ENCODE results near the gene CSKMT.
A peak's percentile ranks its signal among the peaks of the same experiment; 100 is the strongest.
"Not testable (repeated sequence)": the region's sequence is repeated elsewhere in the genome, so short reads cannot be mapped to it uniquely, and the experiment has no call there.

Gene CSKMT, protein sequence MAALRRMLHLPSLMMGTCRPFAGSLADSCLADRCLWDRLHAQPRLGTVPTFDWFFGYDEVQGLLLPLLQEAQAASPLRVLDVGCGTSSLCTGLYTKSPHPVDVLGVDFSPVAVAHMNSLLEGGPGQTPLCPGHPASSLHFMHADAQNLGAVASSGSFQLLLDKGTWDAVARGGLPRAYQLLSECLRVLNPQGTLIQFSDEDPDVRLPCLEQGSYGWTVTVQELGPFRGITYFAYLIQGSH

DNA sequence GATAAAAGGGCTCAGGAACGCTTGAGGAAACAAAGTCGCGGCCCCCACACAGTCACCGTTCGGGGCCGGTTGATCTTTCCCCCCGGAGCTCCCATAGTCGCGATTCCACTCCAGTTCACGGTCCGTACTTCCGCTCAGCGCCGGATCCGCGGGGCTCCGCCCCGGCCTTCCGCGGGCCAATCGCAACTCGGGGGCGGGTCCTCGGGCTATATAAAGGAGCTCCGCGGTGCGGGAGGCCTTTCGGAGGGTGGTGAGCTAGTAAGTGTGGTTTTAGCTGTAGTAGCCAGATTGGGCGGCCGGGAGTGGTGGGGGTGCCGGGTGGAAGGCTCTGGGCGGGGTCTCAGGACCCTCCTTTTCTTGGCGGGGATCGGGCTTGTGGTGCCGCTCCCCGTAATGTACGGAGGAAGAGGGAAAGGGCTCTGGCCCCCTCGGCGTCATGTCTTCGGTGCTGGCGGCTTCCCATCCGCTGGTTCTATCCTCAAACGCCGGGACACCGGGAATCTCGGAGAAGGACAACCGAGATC, at the start of gene CSKMT, which contains the start of gene C11orf98:
Gene CSKMT, plus strand, starts transcription at position 238 of the 524 bp plus-strand sequence. CDS start 568 bp downstream, outside the sequence.
Gene C11orf98, minus strand, starts transcription at position 136 of the 524 bp plus-strand sequence. Its CDS starts 41 bp downstream, at position 95.
- H3K27ac ChIP-seq: peak within 1 kb of the TSS; percentile 95
- TF ChIP-seq, protein P1, sequence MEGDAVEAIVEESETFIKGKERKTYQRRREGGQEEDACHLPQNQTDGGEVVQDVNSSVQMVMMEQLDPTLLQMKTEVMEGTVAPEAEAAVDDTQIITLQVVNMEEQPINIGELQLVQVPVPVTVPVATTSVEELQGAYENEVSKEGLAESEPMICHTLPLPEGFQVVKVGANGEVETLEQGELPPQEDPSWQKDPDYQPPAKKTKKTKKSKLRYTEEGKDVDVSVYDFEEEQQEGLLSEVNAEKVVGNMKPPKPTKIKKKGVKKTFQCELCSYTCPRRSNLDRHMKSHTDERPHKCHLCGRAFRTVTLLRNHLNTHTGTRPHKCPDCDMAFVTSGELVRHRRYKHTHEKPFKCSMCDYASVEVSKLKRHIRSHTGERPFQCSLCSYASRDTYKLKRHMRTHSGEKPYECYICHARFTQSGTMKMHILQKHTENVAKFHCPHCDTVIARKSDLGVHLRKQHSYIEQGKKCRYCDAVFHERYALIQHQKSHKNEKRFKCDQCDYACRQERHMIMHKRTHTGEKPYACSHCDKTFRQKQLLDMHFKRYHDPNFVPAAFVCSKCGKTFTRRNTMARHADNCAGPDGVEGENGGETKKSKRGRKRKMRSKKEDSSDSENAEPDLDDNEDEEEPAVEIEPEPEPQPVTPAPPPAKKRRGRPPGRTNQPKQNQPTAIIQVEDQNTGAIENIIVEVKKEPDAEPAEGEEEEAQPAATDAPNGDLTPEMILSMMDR (conservative IDR thresholded peaks at IDR 0.05): no peak

DNA sequence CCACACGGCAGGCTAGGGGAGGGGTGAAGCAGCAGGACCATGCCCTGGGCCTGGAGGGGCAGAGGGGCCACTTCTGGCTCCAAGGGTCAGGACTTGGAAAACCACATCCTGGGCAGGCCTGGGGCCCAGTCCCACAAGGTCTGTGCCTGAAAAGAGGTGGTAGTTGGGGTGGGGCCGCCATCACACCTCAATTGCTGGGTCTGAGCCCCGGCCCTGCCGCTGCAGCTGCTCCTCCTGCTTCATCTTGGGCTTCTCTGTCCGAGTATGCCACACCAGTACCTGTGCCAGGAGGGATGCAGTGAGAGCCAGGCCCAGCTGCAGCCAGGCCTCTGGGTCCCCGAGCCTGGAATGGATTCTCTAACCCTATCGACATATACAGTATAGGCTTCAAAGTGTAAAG, 49.6 kb upstream of the CSKMT start:
- TF ChIP-seq, protein P1 (conservative IDR thresholded peaks at IDR 0.05): no peak

DNA sequence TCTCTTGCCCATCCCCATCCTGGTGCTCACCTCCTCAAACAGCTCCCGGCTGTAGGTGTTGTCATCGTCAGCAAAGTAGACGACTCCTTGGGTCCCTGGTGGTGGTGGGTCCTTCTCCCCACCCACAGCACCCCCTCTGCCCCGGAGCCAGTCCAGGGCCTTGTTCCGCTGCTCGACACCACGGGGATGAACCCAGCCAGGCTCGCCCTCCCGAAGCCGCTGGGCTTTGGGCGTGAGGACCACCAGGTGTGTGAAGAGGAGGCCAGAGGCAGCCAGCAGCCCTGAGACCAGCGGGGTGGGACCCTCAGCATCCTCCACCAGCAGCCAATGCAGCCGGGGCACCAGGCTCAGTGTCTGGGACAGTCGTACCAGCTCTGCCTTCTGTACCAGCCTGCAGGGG, 48.2 kb upstream of the CSKMT start:
- H3K27ac ChIP-seq: not testable (repeated sequence)

More for the DNA sequence above, 49.6 kb upstream of the CSKMT start:
- H3K27ac ChIP-seq: no peak overlapping the region

DNA sequence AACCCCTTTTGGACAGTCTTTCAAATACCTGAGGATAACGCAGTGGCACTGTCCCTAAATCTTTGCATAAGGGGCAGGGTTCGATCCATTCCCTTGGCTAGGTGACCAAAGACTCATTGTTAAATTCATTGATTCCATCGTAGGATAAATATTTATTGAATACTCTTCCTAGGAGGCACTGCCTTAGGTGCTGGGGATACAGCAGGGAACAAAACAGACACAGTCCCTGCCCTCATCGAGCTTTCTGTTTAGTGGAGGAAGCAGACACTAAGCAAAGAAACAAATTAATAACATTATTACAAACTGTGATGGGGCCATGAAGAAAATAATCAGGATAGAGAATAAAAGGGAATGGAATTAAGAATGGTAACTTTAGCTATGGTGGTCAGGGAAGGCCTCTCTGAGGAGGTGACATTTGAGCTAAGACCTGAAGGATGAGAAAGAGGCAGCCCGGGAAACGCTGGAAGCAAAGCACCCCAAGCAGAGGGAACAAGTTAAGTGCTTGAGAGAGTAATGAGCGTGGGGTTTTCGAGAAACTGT, 44.0 kb upstream of the CSKMT start:
- peak overlapping the region; percentile 92 for H3K27ac ChIP-seq
- TF ChIP-seq, protein P1 (conservative IDR thresholded peaks at IDR 0.05): no peak

DNA sequence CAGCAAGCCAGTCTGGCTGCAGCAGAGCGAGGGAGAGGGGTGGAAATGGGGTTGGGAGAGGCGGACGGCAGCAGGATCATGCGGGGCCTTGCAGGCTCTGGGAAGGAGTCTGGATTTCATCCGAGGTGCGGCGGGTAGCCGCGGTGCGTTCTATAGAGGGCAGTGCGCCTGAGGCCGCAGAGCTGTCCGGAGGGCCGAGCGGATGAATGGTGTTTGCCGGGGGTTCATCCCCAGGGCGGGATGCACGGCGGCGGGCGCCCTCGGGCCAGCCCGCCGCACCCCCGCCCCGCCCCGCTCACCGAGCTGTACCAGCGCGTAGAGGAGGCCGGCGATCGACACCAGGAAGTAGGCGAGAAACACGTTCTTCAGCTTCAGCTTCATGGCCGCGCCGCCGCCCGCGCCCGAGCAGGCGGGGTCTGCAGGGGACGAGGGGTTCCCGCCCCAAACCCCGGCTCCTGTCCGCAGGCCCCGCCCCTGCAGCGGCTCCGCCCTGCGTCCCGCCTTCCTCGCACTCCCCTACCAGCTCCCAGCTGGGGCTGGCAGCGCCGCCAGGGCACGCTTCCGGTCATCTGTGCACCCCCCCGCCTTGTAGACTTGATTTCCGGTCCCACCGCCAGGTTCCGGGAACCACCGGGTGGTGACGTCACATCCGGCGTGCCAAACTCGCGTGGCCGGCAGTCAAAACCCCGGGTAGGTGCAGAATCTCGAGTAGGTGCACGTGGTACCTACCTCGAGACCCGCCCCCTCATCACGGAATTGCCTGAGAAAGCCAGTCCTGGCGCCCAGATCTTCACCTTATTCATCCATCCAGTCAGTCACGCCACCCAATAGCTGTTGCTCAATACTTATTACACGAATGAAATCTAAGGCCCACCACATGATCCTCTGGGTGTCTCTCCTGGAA, 43.3 kb upstream of the CSKMT start, which contains the start of gene B3GAT3:
Gene B3GAT3, minus strand, starts transcription at position 420 of the 904 bp plus-strand sequence. Its CDS starts 39 bp downstream, at position 381.
- TF ChIP-seq, protein P1 (conservative IDR thresholded peaks at IDR 0.05): no peak
- peak within 1 kb of the TSS; percentile 92 for H3K27ac ChIP-seq

DNA sequence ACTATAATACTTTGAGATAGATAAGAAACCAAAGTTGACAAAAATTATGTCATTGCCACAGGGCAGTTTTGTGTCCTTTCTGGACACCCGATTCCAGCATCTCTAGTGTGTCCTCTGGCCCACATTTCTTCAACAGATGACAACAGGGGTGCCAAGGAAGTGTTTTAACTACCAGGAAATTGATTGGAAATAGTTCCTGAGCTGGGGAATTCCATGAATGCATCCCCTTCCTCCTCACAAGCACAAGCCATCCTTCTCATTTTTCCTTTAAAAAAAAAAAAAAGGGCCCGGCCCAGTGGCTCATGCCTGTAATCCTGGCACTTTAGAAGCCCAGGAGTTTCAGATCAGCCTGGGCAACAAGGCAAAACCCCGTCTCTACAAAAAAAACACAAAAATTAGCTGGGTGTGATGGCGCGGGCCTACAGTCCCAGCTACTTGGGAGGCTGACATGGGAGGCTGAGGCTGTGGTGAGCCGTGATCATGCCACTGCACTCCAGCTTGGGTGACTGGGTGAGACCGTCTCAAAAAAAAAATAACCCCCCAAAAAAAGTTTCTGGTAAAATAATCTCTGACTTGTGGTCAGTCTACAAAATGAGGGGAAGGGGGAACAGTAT, 42.5 kb upstream of the CSKMT start:
- TF ChIP-seq, protein P1 (conservative IDR thresholded peaks at IDR 0.05): no peak
- peak overlapping the region; percentile 92 for H3K27ac ChIP-seq

DNA sequence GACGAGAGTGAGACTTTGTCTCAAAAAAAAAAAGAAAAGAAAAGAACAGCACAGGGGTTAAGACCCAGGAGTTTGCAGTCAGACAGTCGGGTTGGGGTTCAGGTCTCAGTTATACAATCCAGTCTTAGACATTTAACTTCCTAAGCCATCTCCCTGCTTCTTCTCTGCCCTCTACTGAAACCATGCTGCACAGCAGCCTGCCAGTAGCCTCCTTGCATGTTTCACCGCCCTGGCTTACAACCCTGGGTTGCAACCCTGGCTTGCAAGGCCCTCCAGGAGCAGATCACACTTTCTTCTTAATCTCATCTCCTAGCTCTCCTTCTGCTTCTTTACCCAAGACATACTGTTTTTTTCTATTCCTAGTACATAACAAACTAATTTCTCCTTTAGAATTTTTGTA, 37.4 kb upstream of the CSKMT start:
- TF ChIP-seq, protein P1 (conservative IDR thresholded peaks at IDR 0.05): no peak
- no peak overlapping the region for H3K27ac ChIP-seq

Data from VCaP (cell line).